Naive thymus-derived CD4-positive, alpha-beta T cell (primary cell): Measurements from ENCODE around the gene PADI3. TPM values are rescaled to one million over a fixed set of nuclear protein-coding genes. Genes with fewer than 3 reads are reported as not detected.
"Not testable (repeated sequence)": the region's sequence is repeated elsewhere in the genome, so short reads cannot be mapped to it uniquely, and the experiment has no call there.

Source experiments
- ATAC-seq: fragments of 150-1000 bp; cut with Tn5 transposase; 2 replicates; pipeline ENCODE4 v1.10.0; 2021; ENCODE audit warnings: mild to moderate bottlenecking, moderate library complexity
- CTCF ChIA-PET: fragments of 350-600 bp; sonication (Branson Sonifier 250); formaldehyde crosslinking; loops from one replicate; lab custom pipeline; 2021; ENCODE audit warnings: antibody characterized with exemption; lab: Charles Lee
- POLR2A ChIA-PET: fragments of 350-600 bp; sonication (Branson Sonifier 250); formaldehyde crosslinking; loops from one replicate; lab custom pipeline; 2021; ENCODE audit warnings: antibody characterized with exemption, inconsistent platforms; lab: Charles Lee
- DNase-seq, 9 donors: peaks; one replicate each; pipeline versions ENCODE4 v3.0.0 to v3.0.0-alpha.2; 2020 to 2022; ENCODE audit warnings: mixed read lengths in 1 of 9
- H3K27ac ChIP-seq: one replicate; pipeline ENCODE4 v1.7.0; 2013; ENCODE audit warnings: mild to moderate bottlenecking, low read depth, low read length, moderate library complexity
- H3K27me3 ChIP-seq, 2 donors: one replicate each; pipeline ENCODE4 v1.7.0; 2013; ENCODE audit warnings: low read length in 2 of 2, mild to moderate bottlenecking in 2 of 2, moderate library complexity in 2 of 2; ENCODE audit not compliant: control insufficient read depth in 2 of 2, insufficient read depth in 2 of 2
- H3K36me3 ChIP-seq, 3 experiments: 1 replicate in 2 of 3; 2 replicates in 1 of 3; pipeline ENCODE4 v1.7.0; 2013; ENCODE audit warnings: low read length in 3 of 3, mild to moderate bottlenecking in 3 of 3, moderate library complexity in 1 of 3; ENCODE audit not compliant: insufficient read depth in 3 of 3, control insufficient read depth in 2 of 3
- H3K4me1 ChIP-seq, 2 donors: one replicate each; pipeline ENCODE4 v1.7.0; 2013; ENCODE audit warnings: low read length in 2 of 2, mild to moderate bottlenecking in 2 of 2, moderate library complexity in 1 of 2; ENCODE audit not compliant: control insufficient read depth in 2 of 2, insufficient read depth in 2 of 2
- H3K4me3 ChIP-seq: 2 replicates; pipeline ENCODE4 v1.7.0; 2013; ENCODE audit warnings: mild to moderate bottlenecking, low read length
- H3K9me3 ChIP-seq, 3 experiments: 1 replicate in 2 of 3; 2 replicates in 1 of 3; pipeline ENCODE4 v1.7.0; 2013; ENCODE audit warnings: low read length in 3 of 3; ENCODE audit not compliant: control insufficient read depth in 2 of 3
- H3K27ac Mint-ChIP-seq, 9 donors: one replicate each; pipeline ENCODE4 v1.8.0; 2020 to 2022; ENCODE audit warnings: mixed read lengths in 9 of 9, mild to moderate bottlenecking in 8 of 9, moderate library complexity in 5 of 9, inconsistent platforms in 2 of 9
- H3K27me3 Mint-ChIP-seq, 5 donors: one replicate each; pipeline ENCODE4 v1.8.0; 2021 to 2022; ENCODE audit warnings: mixed read lengths in 5 of 5, mild to moderate bottlenecking in 1 of 5
- H3K36me3 Mint-ChIP-seq, 5 donors: one replicate each; pipeline ENCODE4 v1.8.0; 2020 to 2022; ENCODE audit warnings: mixed read lengths in 5 of 5, mild to moderate bottlenecking in 3 of 5, inconsistent platforms in 1 of 5
- H3K4me1 Mint-ChIP-seq, 7 donors: one replicate each; pipeline ENCODE4 v1.8.0; 2020 to 2022; ENCODE audit warnings: mixed read lengths in 7 of 7, mild to moderate bottlenecking in 3 of 7, inconsistent platforms in 1 of 7
- H3K4me3 Mint-ChIP-seq, 10 donors: one replicate each; pipeline ENCODE4 v1.8.0; 2020 to 2022; ENCODE audit warnings: mild to moderate bottlenecking in 10 of 10, mixed read lengths in 10 of 10, moderate library complexity in 6 of 10, inconsistent platforms in 2 of 10
- H3K9me3 Mint-ChIP-seq, 11 donors: one replicate each; pipeline ENCODE4 v1.8.0; 2020 to 2022; ENCODE audit warnings: mixed read lengths in 11 of 11, mild to moderate bottlenecking in 4 of 11, inconsistent platforms in 1 of 11, moderate library complexity in 1 of 11
- intact Hi-C, 2 donors: fragments of 100-400 bp; cut with micrococcal nuclease; formaldehyde crosslinking; loops; one replicate each; pipeline ENCODE4 v1.15.1; 2023
- polyA plus RNA-seq, 2 donors: library from polyadenylated mRNA; unstranded; fragments of 300-500 nt; fragmentation: Illumina TruSeq; gene quantifications; one replicate each; pipeline ENCODE4 v1.2.3, GENCODE V29; 2021
- total RNA-seq, 6 experiments: library from RNA in 5 of 6; stranded (reverse) in 5 of 6; gene quantifications; 1 replicate in 5 of 6; 2 replicates in 1 of 6; pipeline ENCODE4 v1.2.3 and lab custom pipeline; 2021 to 2026

The PADI3 gene
- total and polyA plus RNA-seq, 7 experiments from 2014 or later = not detected

- POLR2A ChIA-PET = no interaction called here
- Histone ChIP-seq H3K9me3 (no peaks in the 10 kb centered on the region), H3K4me1 (no peaks in the 10 kb centered on the region), H3K4me3 (no peak overlapping the region), H3K36me3 (no peaks in the 10 kb centered on the region), H3K27ac (no peak overlapping the region), H3K27me3 (no peaks in the 10 kb centered on the region)
- H3K36me3 Mint-ChIP-seq = no peaks in the 10 kb centered on the region
- H3K27ac Mint-ChIP-seq = no peak overlapping the region
- H3K9me3 Mint-ChIP-seq = no peaks in the 10 kb centered on the region
- H3K4me1 Mint-ChIP-seq = peaks cover 0 to 8% (median 6%) of the 10 kb centered on the region in 7 donors
- peaks cover 0 to 5% (median 0%) of the 10 kb centered on the region in 5 donors for H3K27me3 Mint-ChIP-seq
- intact Hi-C loops = loop anchor here in 1 of 2 donors (10.0 kb wide), 1 partner anchor 281 kb away; no protein-coding TSS in a partner anchor
- ATAC-seq (no peak), DNase-seq (no peak)
- no peak overlapping the region for H3K4me3 Mint-ChIP-seq
- CTCF ChIA-PET = interaction anchor here (0.7 to 9.0 kb wide), 2 partner anchors 14 to 109 kb away, joined by 3 to 130 read pairs; no protein-coding TSS in a partner anchor
Measured at GRCh38 chr1:17235135-17235885, 13.6 kb upstream of the PADI3 start.

- no peak overlapping the region for H3K4me3 ChIP-seq
- POLR2A ChIA-PET = no interaction called here
Measured at GRCh38 chr1:17236779-17237560, 11.9 kb upstream of the PADI3 start.

GRCh38 chr1:17237561-17237903 lies 11.4 kb upstream of the PADI3 start:
- DNase-seq (no peak), ATAC-seq (no peak)
- no peaks in the 10 kb centered on the region for H3K9me3 ChIP-seq
- Mint-ChIP-seq H3K27ac (no peak overlapping the region), H3K27me3 (peaks cover 0 to 5% (median 0%) of the 10 kb centered on the region in 5 donors), H3K4me1 (peaks cover 0 to 8% (median 6%) of the 10 kb centered on the region in 7 donors), H3K4me3 (no peak overlapping the region), H3K36me3 (no peaks in the 10 kb centered on the region), H3K9me3 (no peaks in the 10 kb centered on the region)
- H3K36me3 ChIP-seq = no peaks in the 10 kb centered on the region
- no peaks in the 10 kb centered on the region for H3K27me3 ChIP-seq
- H3K4me1 ChIP-seq = no peaks in the 10 kb centered on the region
- H3K4me3 ChIP-seq = no peak overlapping the region
- H3K27ac ChIP-seq = no peak overlapping the region
- CTCF ChIA-PET = interaction anchor here (0.7 to 9.0 kb wide), 4 partner anchors 55 to 116 kb away, joined by 3 to 130 read pairs (median 4); no protein-coding TSS in a partner anchor
- POLR2A ChIA-PET = no interaction called here
- intact Hi-C loops = loop anchor here (1.0 to 10.0 kb wide), 3 partner anchors 112 to 283 kb away; no protein-coding TSS in a partner anchor

More at GRCh38 chr1:17236779-17237560, 11.9 kb upstream of the PADI3 start:
- Histone ChIP-seq H3K27ac (no peak overlapping the region), H3K27me3 (no peaks in the 10 kb centered on the region), H3K36me3 (no peaks in the 10 kb centered on the region), H3K4me1 (no peaks in the 10 kb centered on the region), H3K9me3 (no peaks in the 10 kb centered on the region)
- ATAC-seq = peak; percentile 84
- DNase-seq = peak; percentile 54 to 85 (median 80)
- CTCF ChIA-PET = interaction anchor here (0.5 to 9.0 kb wide), 7 partner anchors 8 to 288 kb away, joined by 3 to 130 read pairs (median 4); no protein-coding TSS in a partner anchor
- Mint-ChIP-seq H3K4me1 (peaks cover 0 to 8% (median 6%) of the 10 kb centered on the region in 7 donors), H3K9me3 (no peaks in the 10 kb centered on the region), H3K27ac (no peak overlapping the region), H3K36me3 (no peaks in the 10 kb centered on the region), H3K4me3 (no peak overlapping the region), H3K27me3 (peaks cover 0 to 8% (median 0%) of the 10 kb centered on the region in 5 donors)
- intact Hi-C loops = loop anchor here (1.0 to 10.0 kb wide), 3 partner anchors 112 to 282 kb away; no protein-coding TSS in a partner anchor

- ATAC-seq (peak; percentile 63), DNase-seq (no peak)
- H3K36me3 Mint-ChIP-seq = no peaks in the 10 kb centered on the region
- ChIA-PET POLR2A (no interaction called here), CTCF (interaction anchor here (0.9 to 9.0 kb wide), 2 partner anchors 113 to 118 kb away, joined by 3 to 130 read pairs; no protein-coding TSS in a partner anchor)
- Histone ChIP-seq H3K27me3 (no peaks in the 10 kb centered on the region), H3K27ac (no peak overlapping the region), H3K9me3 (no peaks in the 10 kb centered on the region), H3K4me1 (no peaks in the 10 kb centered on the region), H3K36me3 (no peaks in the 10 kb centered on the region), H3K4me3 (no peak overlapping the region)
- H3K27ac Mint-ChIP-seq = no peak overlapping the region
- intact Hi-C loops = loop anchor here in 1 of 2 donors (10.0 kb wide), 1 partner anchor 285 kb away; no protein-coding TSS in a partner anchor
- H3K4me1 Mint-ChIP-seq = peaks cover 0 to 8% (median 6%) of the 10 kb centered on the region in 7 donors
- H3K9me3 Mint-ChIP-seq = no peaks in the 10 kb centered on the region
- H3K4me3 Mint-ChIP-seq = no peak overlapping the region
- peaks cover 0 to 3% (median 0%) of the 10 kb centered on the region in 5 donors for H3K27me3 Mint-ChIP-seq
Measured at GRCh38 chr1:17239420-17239819, 9.5 kb upstream of the PADI3 start.

- H3K9me3 Mint-ChIP-seq, H3K36me3 Mint-ChIP-seq, H3K4me3 ChIP-seq, H3K4me3 Mint-ChIP-seq, POLR2A ChIA-PET, H3K27ac ChIP-seq, H3K36me3 ChIP-seq, H3K4me1 Mint-ChIP-seq, H3K9me3 ChIP-seq, H3K27me3 ChIP-seq, H3K27ac Mint-ChIP-seq, H3K4me1 ChIP-seq, DNase-seq, intact Hi-C loops, H3K27me3 Mint-ChIP-seq, ATAC-seq: not testable (repeated sequence)
- CTCF ChIA-PET = interaction anchor here (9.0 kb wide), 1 partner anchor 115 kb away, joined by 130 read pairs; no protein-coding TSS in a partner anchor
Measured at GRCh38 chr1:17241011-17241779, 7.7 kb upstream of the PADI3 start.

GRCh38 chr1:17241780-17242074 lies 7.2 kb upstream of the PADI3 start:
- H3K27me3 Mint-ChIP-seq, CTCF ChIA-PET, H3K9me3 ChIP-seq, H3K27ac Mint-ChIP-seq, H3K9me3 Mint-ChIP-seq, H3K27ac ChIP-seq, H3K4me1 ChIP-seq, DNase-seq, H3K36me3 Mint-ChIP-seq, H3K4me3 Mint-ChIP-seq, POLR2A ChIA-PET, H3K4me3 ChIP-seq, ATAC-seq, H3K4me1 Mint-ChIP-seq, H3K36me3 ChIP-seq, H3K27me3 ChIP-seq, intact Hi-C loops: not testable (repeated sequence)
